ENCODE measurements around the gene GCC1. TPM values are rescaled to one million over a fixed set of nuclear protein-coding genes. Genes with fewer than 3 reads are reported as not detected.
"Not testable (repeated sequence)": the region's sequence is repeated elsewhere in the genome, so short reads cannot be mapped to it uniquely, and the experiment has no call there.

The GCC1 gene
- total RNA-seq, 2 donors from 2014 or later, result 4.9 to 10.1 TPM

DNA sequence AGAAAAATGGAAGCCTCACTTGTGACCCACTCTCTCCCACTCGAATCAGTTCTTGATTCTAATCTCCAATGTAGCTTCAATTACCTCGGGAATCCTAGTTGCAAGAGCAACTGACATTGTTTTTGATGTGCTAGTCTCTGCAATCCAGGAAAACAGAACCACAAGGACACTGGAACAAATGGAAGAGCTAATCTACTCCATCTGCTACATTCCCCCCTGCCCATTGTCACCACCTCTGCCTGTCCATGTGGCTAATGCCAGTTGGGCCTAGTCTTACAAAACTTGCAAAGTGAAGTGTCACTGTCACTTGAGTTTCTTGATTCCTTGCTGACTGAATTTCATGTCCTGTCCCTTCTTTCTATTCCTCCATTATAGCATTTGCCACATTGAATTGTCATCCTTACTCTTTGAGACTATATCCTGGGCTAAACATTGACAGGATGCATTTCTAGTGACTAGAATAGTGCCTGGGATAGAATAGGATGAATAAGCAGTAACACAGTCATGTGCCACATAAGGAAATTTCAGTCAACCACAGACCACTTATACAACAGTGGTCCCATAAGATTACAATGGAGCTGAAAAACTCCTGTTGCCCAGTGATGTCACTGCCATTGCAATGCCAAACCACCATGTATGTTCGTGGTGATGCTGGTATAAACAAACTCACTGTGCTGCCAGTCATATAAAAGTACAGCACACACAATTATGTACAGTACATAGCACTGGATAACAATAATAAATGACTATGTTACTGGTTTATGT is 13.5 kb downstream of the GCC1 start:
- Histone ChIP-seq H3K4me1 (no peaks in the 10 kb centered on the region), H3K27me3 (no peaks in the 10 kb centered on the region), H3K36me3 (no peaks in the 10 kb centered on the region), H3K9me3 (no peaks in the 10 kb centered on the region), H3K4me3 (no peak overlapping the region), H3K27ac (no peak overlapping the region)
- no peak for DNase-seq (ENCODE audit: low spot score)
- no peak for TF ChIP-seq CTCF (IDR thresholded peaks at IDR 0.05)

DNA sequence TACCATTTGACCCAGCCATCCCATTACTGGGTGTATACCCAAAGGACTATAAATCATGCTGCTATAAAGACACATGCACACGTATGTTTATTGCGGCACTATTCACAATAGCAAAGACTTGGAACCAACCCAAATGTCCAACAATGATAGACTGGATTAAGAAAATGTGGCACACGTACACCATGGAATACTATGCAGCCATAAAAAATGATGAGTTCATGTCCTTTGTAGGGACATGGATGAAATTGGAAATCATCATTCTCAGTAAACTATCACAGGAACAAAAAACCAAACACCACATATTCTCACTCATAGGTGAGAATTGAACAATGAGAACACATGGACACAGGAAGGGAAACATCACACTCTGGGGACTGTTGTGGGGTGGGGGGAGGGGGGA is 17.4 kb downstream of the GCC1 start:
- not testable (repeated sequence) for H3K4me1 ChIP-seq; H3K36me3 ChIP-seq; H3K4me3 ChIP-seq; H3K27ac ChIP-seq; DNase-seq (ENCODE audit: low spot score); H3K9me3 ChIP-seq; H3K27me3 ChIP-seq

DNA sequence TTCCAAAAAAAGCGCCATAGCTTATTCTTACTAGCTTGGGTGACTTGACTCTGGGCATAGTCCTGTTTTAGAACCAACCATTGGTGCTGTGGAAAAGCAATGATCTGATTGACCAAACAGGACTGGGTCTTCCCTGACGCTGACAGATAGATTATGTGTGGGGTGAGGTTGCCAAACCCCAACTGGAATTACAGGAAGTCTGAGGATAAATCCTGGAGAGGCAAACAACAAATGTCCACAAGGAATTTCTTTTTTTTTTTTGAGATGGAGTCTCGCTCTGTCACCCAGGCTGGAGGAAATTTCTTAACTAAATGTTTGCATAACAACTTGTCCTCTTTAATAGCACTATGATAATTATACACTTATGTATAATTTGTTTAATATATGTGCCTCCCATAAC is 19.2 kb downstream of the GCC1 start:
- no peak overlapping the region for H3K27ac ChIP-seq
- H3K4me1 ChIP-seq, result no peaks in the 10 kb centered on the region
- H3K36me3 ChIP-seq, result no peaks in the 10 kb centered on the region
- no peak for TF ChIP-seq CTCF (IDR thresholded peaks at IDR 0.05)
- DNase-seq (ENCODE audit: low spot score), result no peak
- H3K9me3 ChIP-seq, result no peaks in the 10 kb centered on the region
- H3K4me3 ChIP-seq, result no peak overlapping the region
- no peaks in the 10 kb centered on the region for H3K27me3 ChIP-seq

- no peak for DNase-seq (ENCODE audit: low spot score)
- Histone ChIP-seq H3K27ac (no peak overlapping the region), H3K4me3 (no peak overlapping the region), H3K4me1 (no peaks in the 10 kb centered on the region), H3K9me3 (no peaks in the 10 kb centered on the region), H3K27me3 (no peaks in the 10 kb centered on the region), H3K36me3 (no peaks in the 10 kb centered on the region)
- TF ChIP-seq CTCF (IDR thresholded peaks at IDR 0.05), result peak in 1 of 2 donors; percentile 17
Measured at GRCh38 chr7:127557803-127558202, 27.6 kb downstream of the GCC1 start.

DNA sequence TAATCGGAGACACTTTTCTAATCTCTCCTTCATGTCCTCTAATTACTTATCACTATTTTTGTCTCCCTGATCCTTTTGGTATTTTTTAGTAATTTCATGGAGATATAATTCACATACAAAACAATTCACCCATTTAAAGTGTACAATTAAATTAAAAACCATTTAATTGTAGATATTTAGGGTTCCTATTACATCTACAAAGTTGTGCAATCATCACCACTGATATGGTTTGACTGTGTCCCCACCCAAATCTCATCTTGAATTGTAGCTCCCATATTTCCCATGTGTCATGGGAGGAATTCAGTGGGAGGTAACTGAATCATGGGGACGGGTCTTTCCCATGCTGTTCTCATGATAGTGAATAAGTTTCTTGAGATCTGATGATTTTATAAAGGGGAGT is 29.0 kb downstream of the GCC1 start:
- TF ChIP-seq CTCF (IDR thresholded peaks at IDR 0.05), result no peak
- H3K4me3 ChIP-seq, result no peak overlapping the region
- no peaks in the 10 kb centered on the region for H3K27me3 ChIP-seq
- no peaks in the 10 kb centered on the region for H3K9me3 ChIP-seq
- DNase-seq (ENCODE audit: low spot score), result no peak
- no peak overlapping the region for H3K27ac ChIP-seq
- H3K4me1 ChIP-seq, result no peaks in the 10 kb centered on the region
- H3K36me3 ChIP-seq, result no peaks in the 10 kb centered on the region

GRCh38 chr7:127551941-127552340 is 33.5 kb downstream of the GCC1 start:
- H3K36me3 ChIP-seq, result no peaks in the 10 kb centered on the region
- H3K4me1 ChIP-seq, result no peaks in the 10 kb centered on the region
- H3K27me3 ChIP-seq, result no peaks in the 10 kb centered on the region
- DNase-seq (ENCODE audit: low spot score), result no peak
- TF ChIP-seq CTCF (IDR thresholded peaks at IDR 0.05), result no peak
- no peak overlapping the region for H3K27ac ChIP-seq
- no peak overlapping the region for H3K4me3 ChIP-seq
- H3K9me3 ChIP-seq, result no peaks in the 10 kb centered on the region

Data from right atrium auricular region (tissue), 2 donors.